ENCODE measurements around the gene PAQR3.

GRCh38 chr4:78962597-78963115 lies 23.4 kb upstream of the PAQR3 start:
- TF ChIP-seq CTCF (IDR thresholded peaks at IDR 0.05) = no peak
- TF ChIP-seq POLR2A (IDR thresholded peaks at IDR 0.05) = no peak
